Endothelial cell of umbilical vein (primary cell): ENCODE data around the gene IL34.

ENCODE experiments used
- CTCF ChIP-seq, 2 donors: IDR thresholded peaks; 1 replicate in 1 of 2; 2 replicates in 1 of 2; pipeline ENCODE4 v1.5.1; 2011; ENCODE audit warnings: low read length in 2 of 2, mild to moderate bottlenecking in 2 of 2, moderate library complexity in 2 of 2, control low read depth in 1 of 2, inconsistent platforms in 1 of 2, low read depth in 1 of 2; ENCODE audit not compliant: insufficient read depth in 1 of 2; ENCODE audit errors: extremely low read depth in 1 of 2
- EZH2 ChIP-seq: IDR thresholded peaks from 2 replicates; pipeline ENCODE4 v1.6.1; 2012; ENCODE audit warnings: borderline replicate concordance, low read depth, mild to moderate bottlenecking, moderate library complexity, low read length, inconsistent platforms; ENCODE audit not compliant: severe bottlenecking
- JUN ChIP-seq: IDR thresholded peaks from 2 replicates; pipeline ENCODE4 v1.6.1; 2011; ENCODE audit warnings: borderline replicate concordance, low read depth; ENCODE audit not compliant: insufficient read length, insufficient read depth
- POLR2A ChIP-seq: IDR thresholded peaks from 2 replicates; pipeline ENCODE4 v1.6.1; 2012; ENCODE audit warnings: low read depth, mild to moderate bottlenecking, control low read depth, low read length
- POLR2AphosphoS5 ChIP-seq: IDR thresholded peaks from 2 replicates; pipeline ENCODE4 v1.6.1; 2012; ENCODE audit warnings: low read depth, mild to moderate bottlenecking, control low read depth, low read length, moderate library complexity; ENCODE audit not compliant: insufficient read depth

DNA sequence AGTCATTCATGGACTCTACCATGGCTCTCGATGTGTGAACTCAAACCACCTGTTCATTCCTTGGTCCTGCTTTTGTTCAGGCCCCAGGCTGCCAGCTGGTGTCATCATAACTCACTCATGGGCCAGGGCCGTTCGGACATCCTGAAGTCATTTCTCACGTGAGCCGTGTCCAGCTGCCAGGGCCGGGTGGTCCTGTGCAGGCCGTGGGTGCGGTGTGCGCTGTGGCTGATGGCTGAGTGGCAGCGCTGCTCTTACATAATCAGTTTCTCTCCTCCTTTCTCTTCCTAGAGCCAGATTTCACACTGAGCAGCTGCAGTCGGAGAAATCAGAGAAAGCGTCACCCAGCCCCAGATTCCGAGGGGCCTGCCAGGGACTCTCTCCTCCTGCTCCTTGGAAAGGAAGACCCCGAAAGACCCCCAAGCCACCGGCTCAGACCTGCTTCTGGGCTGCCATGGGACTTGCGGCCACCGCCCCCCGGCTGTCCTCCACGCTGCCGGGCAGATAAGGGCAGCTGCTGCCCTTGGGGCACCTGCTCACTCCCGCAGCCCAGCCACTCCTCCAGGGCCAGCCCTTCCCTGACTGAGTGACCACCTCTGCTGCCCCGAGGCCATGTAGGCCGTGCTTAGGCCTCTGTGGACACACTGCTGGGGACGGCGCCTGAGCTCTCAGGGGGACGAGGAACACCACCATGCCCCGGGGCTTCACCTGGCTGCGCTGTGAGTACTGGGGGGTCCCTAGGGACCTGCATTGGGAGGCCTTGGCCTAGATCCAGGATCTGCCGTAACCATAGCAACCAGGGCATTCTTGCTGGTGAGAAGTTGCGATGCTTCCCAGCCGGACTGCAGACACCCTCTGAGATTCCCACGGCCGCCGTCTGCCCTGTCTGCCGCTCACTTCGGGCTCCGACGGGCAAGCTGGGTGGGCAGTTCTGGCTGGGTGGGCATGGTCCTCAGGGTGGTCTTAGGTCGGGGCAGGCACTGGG is at the start of gene IL34:
- TF ChIP-seq CTCF (IDR thresholded peaks at IDR 0.05; ENCODE audit: extremely low read depth in 1 of 2, insufficient read depth in 1 of 2, low read depth in 1 of 2, low read length in 2 of 2) (no peak), EZH2 (no peak), POLR2A (no peak), POLR2AphosphoS5 (no peak), JUN (no peak)
